HG03135 (cell line): ENCODE data around the gene CRISP1.
"Not testable (repeated sequence)": the region's sequence is repeated elsewhere in the genome, so short reads cannot be mapped to it uniquely, and the experiment has no call there.

Source experiments
- ATAC-seq: cut with Tn5 transposase; IDR thresholded peaks from one replicate; pipeline ENCODE4 v1.9.1; 2021; ENCODE audit warnings: mild to moderate bottlenecking, moderate library complexity; ENCODE audit not compliant: unreplicated experiment

CRISP1 gene

DNA sequence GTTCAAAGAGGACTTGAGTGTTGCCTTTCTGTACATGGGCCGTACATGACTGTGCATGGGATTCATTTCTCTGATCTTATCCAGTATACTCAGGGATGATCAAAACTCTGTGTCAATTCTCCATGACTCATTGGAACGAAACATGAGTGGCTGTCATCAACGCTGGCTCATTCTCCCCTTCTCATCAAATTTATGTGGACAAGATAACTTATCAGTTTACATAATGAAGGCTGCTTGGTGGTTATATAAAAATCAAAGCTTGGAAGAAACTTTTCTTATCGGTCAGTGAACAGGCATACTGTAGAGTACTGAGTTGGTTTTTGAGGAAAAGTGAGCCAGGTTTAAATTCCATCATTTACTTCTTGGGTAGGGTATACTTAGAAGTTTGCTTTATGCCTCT is 24.9 kb downstream of the CRISP1 start:
- no peak for ATAC-seq

DNA sequence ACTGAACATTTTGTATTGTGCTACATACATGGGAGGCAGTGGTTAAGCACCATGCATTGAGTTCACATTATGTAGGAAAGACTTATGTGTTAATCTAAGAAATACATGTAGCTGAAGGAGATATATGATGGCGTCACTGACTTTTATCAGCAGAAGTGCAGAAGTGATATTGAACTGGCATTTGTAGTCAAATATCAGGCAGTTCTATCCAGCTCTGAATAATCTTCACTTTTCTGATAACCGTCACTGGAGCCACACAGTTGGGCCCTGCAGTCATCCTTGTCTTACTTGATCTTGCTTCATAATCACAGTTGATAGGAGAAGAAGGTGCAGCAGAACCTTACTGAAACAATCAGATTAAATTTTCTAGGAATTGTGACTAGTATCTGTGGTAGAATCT is 26.4 kb downstream of the CRISP1 start:
- no peak for ATAC-seq

DNA sequence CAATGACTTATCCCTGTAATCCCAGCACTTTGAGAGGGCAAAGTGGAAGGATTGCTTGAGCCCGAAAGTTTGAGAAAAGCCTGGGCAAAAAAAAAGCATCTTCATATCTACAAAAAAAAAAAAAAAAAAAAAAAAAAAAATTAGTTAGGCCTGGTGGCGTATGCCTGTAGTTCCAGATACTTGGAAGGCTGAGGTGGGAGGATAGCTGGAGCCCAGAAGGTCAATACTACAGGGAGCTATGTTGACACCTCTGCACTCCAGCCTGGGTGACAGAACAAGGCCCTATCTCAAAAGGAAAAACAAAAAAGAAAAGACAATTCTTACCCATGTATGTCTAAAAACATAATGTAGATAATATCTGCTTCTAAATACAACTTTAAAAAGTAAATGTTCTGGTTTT is 27.2 kb downstream of the CRISP1 start:
- ATAC-seq: no peak

DNA sequence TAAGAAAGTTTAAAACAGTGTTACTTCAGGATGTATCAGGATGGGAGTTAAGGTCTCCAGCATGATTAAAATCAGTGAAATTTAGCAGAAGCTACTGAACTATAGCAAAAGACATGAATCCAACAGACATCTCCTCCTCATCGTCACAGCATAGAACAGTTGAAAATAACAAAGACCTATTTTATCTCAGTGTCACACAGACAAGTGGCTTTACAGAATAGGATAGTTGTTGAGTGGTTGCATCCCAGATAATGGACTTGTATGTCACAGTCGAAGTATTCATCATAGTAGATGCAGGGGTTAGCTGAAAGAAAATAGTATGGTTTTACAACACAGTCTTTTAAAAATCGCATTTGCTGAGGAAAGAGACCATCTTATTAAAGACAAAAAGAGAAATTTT is 31.2 kb downstream of the CRISP1 start:
- ATAC-seq: no peak

DNA sequence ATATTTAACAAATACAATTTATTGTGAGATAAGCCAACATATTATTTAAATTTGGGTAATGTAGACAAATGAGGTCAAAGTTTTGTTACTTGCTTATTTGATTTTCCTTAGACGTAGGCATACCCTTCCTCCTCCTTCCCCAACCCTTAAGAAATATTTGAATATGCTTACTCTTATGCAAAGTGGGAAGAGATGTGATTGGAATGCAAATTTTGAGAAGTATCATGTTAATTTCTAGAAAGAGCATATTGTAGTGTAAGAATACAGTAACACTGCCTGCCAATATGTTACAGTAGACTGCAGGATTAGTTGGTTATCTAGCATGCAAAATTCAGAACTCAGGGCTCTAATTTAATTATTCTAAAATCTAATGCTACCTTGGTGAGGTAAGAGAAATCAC is 32.9 kb downstream of the CRISP1 start:
- ATAC-seq: no peak

DNA sequence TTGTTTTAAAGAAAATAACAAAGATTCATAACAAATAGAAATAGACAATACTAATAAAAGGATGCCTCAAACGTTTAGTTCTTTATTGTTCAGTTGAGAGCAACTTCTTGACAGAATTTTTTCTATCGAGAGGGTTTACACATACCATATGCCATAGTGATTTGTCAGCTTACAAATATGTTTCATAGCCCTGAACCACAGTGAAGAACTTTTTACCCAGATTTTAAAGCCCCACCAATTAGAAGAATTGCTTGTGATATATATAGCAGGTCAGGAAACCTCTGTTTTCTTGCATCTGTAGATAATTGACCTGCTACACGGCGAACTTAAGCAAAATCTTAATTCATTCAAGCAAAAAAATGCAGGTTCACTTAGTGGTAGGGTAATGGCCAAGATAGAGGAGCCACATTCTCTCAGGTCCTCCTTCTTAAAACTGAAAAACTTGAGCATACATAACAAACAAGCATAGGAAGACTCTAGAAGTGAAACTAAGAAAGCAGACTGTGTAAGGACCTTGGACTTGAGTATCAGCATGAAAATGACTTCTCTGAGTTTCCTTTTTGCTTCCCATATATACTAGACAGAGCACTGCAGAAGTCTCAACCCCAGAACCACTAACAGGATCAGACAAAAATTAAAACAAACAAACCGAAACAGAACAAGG is 39.5 kb downstream of the CRISP1 start:
- ATAC-seq: peak; percentile 99

DNA sequence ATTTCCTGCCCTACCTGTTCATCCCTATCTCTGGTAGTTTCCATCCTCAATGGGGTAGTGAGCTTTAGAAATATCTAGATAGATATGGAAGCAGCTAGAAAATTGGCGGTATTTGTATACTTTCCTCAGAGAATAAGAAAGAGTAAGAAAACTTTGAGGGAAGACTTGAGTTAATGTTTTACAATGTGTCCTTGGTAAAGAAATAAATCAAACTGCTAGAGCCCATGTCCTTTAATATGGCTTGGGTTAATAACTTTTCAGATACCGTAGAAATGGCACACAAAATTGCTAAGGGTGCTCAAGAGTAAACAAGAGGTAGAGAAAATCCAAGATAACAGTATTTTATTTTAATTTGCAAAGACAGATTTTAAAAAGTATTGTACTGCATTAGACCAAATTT is 51.2 kb downstream of the CRISP1 start:
- ATAC-seq: no peak

DNA sequence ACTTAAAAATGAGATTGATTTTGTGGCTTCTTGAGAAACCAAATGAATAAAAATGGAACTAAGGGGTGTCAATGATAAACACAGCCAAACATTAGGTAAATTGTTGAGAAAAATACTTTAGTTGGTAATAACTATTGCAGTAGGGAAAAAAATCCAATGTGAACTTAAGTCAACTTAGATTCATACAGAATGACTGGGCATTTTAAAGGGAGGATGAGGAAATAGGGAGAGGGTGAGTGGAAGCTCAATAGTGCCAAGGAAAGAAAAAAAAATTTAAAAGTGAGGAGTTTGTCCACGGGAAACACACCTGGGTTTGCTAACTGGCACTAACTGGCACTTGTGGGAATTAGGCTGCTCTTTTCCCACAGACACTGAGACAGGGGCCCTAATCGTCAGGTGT is 53.1 kb downstream of the CRISP1 start:
- no peak for ATAC-seq

DNA sequence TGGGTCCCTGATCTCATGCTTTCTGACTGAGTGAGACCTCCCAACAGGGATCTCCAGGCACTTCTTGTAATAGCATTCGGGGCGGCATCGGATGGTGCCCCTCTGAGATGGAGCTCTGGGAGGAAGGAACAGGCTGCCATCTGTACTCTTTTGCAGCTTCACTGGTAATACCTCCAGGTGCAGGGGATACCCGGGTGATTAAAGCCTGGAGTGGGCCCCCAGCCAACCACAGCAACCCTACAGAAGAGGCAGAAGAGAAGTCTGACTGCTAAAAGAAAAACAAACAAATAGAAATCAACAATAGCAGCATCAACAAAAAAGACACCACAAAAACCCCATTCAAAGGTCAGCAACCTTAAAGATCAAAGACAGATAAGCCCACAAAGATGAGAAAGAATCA is 60.2 kb downstream of the CRISP1 start:
- no peak for ATAC-seq

DNA sequence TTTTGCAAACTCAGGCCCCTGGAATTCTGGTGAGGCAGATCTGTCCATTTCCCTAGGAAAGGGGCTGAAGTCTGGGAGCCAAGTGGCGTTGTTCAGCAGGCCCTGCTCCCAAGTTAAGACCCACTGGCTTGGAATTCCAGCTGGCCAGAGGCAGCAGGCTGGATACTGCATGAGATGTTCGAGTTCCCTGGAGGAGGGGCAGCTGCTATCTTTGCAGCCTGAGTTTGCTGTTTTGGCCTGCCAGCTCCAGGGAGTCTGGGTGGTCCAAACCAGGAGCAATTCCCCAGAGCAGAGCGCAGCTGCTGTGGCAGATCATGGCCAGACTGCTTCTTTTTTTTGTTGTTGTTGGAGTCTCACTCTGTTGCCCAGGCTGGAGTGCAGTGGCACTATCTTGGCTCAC is 61.1 kb downstream of the CRISP1 start:
- ATAC-seq: no peak

DNA sequence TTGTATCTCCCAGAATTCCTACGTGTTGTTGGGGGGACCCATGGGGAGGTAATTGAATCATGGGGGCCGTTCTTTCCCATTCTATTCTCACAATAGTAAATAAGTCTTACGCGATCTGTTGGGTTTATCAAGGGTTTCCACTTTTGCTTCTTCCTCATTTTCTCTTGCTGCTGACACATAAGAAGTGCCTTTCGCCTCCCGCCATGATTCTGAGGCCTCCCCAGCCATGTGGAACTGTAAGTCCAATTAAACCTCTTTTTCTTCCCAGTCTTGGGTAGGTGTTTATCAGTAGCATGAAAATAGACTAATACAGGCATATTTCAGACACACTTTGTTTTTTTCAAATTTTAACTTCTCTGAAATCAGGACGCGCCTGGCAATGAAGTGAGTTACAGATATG is 64.8 kb downstream of the CRISP1 start:
- ATAC-seq: no peak

DNA sequence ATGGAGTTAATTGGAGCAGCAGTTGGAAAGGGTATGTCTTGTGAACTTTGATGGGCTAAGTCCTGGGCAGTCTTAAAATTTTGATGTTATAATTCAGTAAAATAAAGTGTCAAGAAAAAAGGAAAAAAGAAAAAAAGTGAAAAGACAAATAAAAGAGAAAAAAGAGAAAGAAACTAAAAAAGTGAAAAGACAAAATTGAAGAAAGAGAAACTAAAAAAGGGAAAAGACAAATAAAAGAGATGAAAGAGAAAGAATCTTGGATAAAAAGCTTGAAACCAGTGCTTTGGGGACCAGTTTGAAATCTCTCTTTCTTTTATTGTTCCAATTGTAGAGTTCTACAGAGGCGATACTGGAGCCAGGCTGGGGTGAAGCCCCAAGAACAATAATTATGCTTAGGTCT is 67.2 kb downstream of the CRISP1 start:
- no peak for ATAC-seq

DNA sequence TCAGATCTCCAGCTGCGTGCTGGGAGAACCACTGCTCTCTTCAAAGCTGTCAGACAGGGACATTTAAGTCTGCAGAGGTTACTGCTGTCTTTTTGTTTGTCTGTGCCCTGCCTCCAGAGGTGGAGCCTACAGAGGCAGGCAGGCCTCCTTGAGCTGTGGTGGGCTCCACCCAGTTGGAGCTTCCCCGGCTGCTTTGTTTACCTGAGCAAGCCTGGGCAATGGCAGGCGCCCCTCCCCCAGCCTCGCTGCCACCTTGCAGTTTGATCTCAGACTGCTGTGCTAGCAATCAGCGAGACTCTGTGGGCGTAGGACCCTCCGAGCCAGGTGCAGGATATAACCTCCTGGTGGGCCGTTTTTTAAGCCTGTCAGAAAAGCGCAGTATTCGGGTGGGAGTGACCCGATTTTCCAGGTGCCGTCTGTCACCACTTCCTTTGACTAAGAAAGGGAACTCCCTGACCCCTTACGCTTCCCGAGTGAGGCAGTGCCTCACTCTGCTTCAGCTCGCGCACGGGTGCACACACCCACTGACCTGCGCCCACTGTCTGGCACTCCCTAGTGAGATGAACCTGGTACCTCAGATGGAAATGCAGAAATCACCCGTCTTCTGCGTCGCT is 69.4 kb downstream of the CRISP1 start:
- not testable (repeated sequence) for ATAC-seq

DNA sequence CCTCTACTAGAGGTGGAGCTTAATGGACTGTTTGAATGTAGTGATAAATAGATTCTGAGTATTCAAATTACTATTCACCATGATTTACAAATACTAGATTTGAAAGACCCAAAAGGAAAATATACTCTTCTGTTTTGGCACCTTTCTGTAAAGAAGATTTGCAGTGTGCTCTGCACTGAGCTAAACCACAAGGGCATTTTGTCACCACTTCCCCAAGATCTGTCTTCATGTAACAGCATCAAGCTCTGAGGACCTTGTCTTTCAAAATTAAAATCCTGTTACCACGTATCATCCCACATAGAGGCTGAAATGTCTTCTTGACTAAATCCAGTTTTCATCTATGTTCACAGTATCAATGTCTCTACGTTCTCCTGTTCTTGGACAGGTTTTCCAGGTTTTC is 76.0 kb downstream of the CRISP1 start:
- no peak for ATAC-seq

DNA sequence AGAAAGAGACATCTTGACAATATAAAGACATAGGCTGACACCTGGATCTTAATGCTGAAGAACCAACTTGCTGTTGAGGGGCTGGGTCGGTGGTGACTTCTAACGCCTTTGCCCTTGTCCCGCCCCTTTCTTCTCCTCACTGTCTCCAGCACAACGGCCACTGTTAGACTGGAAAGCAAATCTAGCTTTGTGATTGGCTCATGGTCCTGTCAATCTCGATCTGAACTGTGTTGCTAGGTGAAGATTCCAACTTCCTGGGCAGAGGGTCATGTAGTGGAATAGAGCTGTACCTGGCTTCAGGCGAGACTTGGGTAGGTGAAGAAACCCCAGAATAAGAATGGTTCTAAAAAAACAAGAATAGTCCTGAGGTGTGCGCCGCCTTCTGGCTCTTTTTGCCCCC is 79.2 kb downstream of the CRISP1 start, which contains the start of gene PGK2:
Gene PGK2, minus strand, starts transcription at position 110 of the 400 bp plus-strand sequence. Its CDS starts 98 bp downstream, at position 12.
- no peak for ATAC-seq

DNA sequence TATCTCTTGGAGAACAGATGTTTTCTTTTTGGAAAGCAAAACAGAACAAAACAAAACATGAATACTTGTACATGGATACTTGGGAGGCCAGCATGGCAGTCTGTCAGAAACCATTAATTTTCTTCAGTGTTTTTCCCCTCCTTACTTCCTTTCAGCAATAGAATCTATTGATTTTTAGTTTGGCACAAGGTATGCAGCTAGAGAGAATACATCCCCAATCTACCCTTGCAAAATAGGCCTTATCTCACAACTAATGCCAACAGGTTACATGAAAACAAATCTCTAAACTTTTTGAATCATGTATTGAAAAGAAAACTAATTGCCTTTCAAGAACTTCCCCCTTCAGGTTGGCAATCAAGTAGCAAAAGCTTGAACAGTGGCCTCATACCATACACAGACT is 82.1 kb downstream of the CRISP1 start:
- ATAC-seq: no peak
